ENCODE results near the gene PPHLN1.

DNA sequence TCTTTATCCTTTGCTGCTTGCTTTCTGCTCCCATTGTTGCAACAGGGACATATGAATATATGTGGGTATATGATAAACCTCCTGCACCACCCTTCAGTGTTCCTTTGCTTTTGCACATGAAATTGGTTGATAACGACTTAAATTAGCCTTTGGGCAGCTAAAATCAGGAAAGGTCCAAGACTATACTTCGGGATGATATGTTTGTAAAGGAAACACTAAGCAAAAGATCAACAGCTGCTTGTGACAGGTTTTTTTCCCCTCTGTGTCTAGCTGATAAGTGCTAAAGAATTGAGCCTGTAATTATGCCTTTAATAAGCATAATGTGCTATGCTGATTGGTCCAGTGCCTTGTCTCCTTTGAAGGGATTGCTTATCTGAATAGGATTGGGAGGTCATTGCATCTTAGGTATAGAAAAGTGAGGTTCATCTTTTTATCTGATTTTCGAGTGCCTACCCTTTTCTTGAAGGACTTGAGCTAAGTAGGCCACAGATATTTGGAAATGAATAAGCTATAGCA is 59.4 kb downstream of the PPHLN1 start:
- TF ChIP-seq POLR2AphosphoS5 (IDR thresholded peaks at IDR 0.05; ENCODE audit: low read depth, low read length), result no peak
- no peak for TF ChIP-seq TAF1 (IDR thresholded peaks at IDR 0.05; ENCODE audit: borderline replicate concordance, insufficient read depth, low read length)
- TF ChIP-seq, protein P1, sequence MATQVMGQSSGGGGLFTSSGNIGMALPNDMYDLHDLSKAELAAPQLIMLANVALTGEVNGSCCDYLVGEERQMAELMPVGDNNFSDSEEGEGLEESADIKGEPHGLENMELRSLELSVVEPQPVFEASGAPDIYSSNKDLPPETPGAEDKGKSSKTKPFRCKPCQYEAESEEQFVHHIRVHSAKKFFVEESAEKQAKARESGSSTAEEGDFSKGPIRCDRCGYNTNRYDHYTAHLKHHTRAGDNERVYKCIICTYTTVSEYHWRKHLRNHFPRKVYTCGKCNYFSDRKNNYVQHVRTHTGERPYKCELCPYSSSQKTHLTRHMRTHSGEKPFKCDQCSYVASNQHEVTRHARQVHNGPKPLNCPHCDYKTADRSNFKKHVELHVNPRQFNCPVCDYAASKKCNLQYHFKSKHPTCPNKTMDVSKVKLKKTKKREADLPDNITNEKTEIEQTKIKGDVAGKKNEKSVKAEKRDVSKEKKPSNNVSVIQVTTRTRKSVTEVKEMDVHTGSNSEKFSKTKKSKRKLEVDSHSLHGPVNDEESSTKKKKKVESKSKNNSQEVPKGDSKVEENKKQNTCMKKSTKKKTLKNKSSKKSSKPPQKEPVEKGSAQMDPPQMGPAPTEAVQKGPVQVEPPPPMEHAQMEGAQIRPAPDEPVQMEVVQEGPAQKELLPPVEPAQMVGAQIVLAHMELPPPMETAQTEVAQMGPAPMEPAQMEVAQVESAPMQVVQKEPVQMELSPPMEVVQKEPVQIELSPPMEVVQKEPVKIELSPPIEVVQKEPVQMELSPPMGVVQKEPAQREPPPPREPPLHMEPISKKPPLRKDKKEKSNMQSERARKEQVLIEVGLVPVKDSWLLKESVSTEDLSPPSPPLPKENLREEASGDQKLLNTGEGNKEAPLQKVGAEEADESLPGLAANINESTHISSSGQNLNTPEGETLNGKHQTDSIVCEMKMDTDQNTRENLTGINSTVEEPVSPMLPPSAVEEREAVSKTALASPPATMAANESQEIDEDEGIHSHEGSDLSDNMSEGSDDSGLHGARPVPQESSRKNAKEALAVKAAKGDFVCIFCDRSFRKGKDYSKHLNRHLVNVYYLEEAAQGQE (IDR thresholded peaks at IDR 0.05; ENCODE audit: insufficient read depth in 1 of 2, low read depth in 2 of 2, low read length in 2 of 2), result no peak
- no peak for TF ChIP-seq SIN3A (IDR thresholded peaks at IDR 0.05; ENCODE audit: borderline replicate concordance, insufficient read depth, low read length)
- no peak for TF ChIP-seq FOXP2 (optimal IDR thresholded peaks at IDR 0.05; ENCODE audit: borderline replicate concordance, extremely low read depth, extremely low read length, insufficient read depth)

Measured in PFSK-1 (cell line).